Activated CD8-positive, alpha-beta memory T cell treated with anti-CD3 and anti-CD28 coated beads, Interleukin-2, amount 50 U/mL, for 24 hours (primary cell): ENCODE results near the gene THAP9.
"Not testable (repeated sequence)": the region's sequence is repeated elsewhere in the genome, so short reads cannot be mapped to it uniquely, and the experiment has no call there.

Source experiments
- DNase-seq: peaks from one replicate; pipeline ENCODE4 v3.0.0-alpha.2; 2020; ENCODE audit errors: extremely low read depth

The THAP9 gene, protein sequence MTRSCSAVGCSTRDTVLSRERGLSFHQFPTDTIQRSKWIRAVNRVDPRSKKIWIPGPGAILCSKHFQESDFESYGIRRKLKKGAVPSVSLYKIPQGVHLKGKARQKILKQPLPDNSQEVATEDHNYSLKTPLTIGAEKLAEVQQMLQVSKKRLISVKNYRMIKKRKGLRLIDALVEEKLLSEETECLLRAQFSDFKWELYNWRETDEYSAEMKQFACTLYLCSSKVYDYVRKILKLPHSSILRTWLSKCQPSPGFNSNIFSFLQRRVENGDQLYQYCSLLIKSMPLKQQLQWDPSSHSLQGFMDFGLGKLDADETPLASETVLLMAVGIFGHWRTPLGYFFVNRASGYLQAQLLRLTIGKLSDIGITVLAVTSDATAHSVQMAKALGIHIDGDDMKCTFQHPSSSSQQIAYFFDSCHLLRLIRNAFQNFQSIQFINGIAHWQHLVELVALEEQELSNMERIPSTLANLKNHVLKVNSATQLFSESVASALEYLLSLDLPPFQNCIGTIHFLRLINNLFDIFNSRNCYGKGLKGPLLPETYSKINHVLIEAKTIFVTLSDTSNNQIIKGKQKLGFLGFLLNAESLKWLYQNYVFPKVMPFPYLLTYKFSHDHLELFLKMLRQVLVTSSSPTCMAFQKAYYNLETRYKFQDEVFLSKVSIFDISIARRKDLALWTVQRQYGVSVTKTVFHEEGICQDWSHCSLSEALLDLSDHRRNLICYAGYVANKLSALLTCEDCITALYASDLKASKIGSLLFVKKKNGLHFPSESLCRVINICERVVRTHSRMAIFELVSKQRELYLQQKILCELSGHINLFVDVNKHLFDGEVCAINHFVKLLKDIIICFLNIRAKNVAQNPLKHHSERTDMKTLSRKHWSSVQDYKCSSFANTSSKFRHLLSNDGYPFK

GRCh38 chr4:82900411-82901182, at the start of gene THAP9:
Gene THAP9 (plus strand): TSS chr4:82900735. CDS start chr4:82900803, 68 bp downstream.
- peak; percentile 97 for DNase-seq

DNA sequence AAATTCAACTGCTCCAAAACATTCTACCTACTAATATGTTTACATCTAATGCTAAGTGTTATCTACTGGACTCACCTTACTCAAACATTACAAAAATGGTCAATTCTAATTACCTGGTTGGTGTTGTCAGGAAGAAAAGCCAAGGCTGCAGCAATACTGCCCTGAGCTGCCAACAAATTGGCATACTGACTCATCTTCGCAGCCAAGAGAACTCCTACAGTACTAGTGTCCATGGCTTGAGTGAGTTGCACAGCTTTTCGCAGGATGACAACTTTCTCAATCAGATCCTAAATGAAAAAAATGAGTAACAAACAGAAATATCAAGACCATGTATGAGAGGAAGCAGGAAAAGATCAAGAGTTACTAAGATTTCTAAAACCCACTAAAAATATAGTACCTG, 49.2 kb upstream of the THAP9 start:
- DNase-seq: no peak

DNA sequence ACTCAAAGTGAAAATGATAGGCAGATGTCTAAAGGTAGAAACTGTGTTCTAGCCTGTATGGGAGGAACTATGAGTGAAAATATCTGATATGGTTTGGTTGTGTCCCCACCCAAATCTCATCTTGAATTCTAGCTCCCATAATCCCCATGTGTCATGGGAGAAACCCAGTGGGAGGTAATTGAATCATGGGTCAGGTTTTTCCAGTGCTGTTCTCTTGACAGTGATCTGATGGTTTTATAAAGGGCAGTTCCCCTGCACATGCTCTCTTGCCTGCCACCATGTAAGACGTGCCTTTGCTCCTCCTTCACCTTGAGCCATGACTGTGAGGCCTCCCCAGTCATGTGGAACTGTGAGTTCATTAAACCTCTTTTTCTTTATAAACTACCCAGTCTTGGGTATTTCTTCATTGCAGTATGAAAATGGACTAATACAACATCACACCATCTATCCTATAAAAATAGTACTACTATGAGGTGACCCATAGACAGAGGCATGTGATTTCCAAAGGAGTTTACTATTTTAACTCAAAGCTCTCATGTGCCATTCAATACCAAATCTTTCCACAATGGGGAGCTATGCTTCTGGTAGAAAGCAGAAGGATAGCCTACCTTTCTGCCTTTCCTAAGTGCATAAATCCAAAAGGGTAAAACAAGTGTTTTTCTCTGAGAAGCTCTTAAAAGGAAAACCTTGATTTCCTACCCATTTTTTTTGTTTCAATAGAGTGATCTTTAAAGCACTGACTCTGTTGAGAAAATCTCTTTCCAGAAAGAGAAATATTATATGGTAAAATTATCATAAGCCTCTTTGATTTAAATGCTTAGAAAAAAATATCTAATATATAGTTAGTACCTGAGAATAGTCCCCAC, 48.4 kb upstream of the THAP9 start:
- no peak for DNase-seq

DNA sequence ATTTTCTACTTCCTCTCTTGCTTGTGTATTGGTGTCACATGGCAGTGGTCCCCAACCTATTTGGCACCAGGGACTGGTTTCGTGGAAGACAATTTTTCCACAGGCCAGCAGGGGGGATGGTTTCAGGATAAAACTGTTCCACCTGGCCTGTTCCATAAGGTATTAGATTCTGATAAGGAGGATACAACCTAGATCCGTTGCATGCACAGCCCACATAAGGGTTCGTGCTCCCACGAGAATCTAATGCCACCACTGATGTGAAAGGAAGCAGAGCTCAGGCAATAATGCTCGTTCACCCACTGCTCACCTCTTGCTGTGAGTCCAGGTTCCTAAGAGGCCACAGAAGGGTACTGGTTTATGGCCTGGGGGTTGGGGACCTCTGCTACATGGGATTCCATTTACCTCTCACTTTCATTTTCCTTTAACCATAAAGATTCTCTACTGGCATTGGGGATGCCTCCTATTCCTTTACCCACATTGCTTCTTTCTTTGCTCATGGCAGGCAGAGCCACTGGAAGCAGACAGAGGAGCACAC, 47.7 kb upstream of the THAP9 start:
- DNase-seq: no peak

GRCh38 chr4:82860487-82860886, 40.0 kb upstream of the THAP9 start:
- DNase-seq: not testable (repeated sequence)

- no peak for DNase-seq
Observed at GRCh38 chr4:82861529-82861928, 39.0 kb upstream of the THAP9 start.

DNA sequence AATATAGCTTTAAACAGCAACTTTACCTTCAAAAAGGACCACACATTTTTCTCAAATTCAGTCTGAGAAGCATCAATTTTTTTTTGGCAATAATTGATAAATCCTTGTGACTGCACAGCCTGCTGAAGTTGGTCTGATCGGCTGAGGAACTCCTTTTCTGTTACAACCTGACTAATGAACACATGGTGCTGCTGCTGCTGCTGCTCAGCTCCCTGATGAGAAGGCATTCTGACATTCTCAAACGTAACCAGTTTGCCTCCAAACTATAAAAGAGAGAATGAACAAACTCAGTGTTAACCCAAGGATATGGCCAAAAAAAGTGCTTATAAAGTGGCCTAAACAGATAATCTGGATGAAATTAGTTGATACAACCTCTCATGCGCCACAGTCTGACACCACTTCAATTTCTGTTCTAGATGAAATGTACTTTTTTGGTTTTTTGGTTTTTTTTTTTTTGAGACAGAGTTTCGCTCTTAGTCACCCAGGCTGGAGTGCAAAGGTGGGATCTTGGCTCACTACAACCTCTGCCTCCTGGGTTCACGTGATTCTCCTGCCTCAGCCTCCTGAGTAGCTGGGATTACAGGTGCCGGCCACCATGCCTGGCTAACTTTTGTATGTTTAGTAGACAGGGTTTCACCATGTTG, 36.1 kb upstream of the THAP9 start:
- DNase-seq: no peak

- no peak for DNase-seq
Observed at GRCh38 chr4:82865592-82865991, 34.9 kb upstream of the THAP9 start.

GRCh38 chr4:82866033-82866432, 34.5 kb upstream of the THAP9 start:
- not testable (repeated sequence) for DNase-seq

- DNase-seq: no peak
Observed at GRCh38 chr4:82866706-82867385, 33.7 kb upstream of the THAP9 start.

DNA sequence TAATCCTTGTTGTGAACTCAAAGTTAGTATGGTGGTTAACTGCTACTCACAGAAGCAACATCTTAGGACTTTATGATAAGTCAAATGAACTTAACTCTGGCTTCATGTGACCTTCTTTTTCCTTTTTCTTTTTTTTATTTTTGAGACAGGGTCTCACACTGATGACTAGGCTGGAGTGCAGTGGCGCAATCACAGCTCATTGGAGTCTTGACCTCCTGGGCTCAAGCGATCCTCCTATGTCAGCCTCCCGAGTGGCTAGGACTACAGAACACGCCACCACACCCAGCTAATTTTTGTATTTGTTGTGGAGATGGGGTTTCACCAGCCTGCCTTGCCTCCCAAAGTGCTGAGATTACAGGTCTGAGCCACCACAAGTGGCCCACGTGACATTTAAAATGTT, 32.0 kb upstream of the THAP9 start:
- DNase-seq: no peak

GRCh38 chr4:82885410-82885809, 15.1 kb upstream of the THAP9 start:
- DNase-seq: no peak

GRCh38 chr4:82886147-82886942, 14.2 kb upstream of the THAP9 start:
- no peak for DNase-seq

DNA sequence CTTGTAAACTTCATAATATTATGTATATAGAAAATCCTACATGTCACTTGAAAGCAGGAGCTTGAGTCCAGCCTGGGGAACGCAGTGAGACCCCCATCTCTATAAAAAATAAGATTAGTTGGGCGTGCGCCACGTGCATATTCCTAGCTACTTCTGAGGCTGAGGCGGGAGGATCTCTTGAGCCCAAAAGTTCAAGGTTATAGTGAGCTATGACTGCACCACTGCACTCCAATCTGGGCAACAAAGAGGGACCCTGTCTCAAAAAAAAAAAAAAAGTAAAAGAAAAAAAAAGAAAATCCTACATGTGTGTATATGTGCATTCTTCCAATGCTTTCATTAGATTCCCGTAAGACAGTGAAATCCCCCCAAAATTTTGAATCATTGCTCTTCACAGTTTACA, 11.2 kb upstream of the THAP9 start:
- no peak for DNase-seq

DNA sequence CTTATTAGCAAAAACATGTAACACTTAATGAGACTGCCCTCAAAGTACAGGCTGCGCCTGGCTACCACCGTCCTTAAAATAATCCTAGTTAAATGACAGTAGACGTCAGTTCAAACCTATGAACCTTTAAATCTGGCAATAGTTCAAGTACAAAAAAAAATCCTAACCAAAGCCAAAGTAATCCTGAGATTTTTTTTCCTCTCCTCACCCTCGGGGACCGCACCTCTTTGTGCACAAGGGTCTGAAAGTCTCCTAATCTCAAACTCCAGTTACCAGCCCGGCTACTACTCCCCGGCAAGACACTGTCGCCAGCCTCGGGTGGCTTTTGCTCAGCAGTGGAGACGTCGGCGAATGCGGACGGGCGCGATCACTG, 10.0 kb upstream of the THAP9 start:
- DNase-seq: no peak

GRCh38 chr4:82890901-82891706, 9.4 kb upstream of the THAP9 start, which contains the start of gene SEC31A:
Gene SEC31A (minus strand): TSS chr4:82891153. CDS start chr4:82881936, 9,217 bp downstream.
- DNase-seq: peak; percentile 91

DNA sequence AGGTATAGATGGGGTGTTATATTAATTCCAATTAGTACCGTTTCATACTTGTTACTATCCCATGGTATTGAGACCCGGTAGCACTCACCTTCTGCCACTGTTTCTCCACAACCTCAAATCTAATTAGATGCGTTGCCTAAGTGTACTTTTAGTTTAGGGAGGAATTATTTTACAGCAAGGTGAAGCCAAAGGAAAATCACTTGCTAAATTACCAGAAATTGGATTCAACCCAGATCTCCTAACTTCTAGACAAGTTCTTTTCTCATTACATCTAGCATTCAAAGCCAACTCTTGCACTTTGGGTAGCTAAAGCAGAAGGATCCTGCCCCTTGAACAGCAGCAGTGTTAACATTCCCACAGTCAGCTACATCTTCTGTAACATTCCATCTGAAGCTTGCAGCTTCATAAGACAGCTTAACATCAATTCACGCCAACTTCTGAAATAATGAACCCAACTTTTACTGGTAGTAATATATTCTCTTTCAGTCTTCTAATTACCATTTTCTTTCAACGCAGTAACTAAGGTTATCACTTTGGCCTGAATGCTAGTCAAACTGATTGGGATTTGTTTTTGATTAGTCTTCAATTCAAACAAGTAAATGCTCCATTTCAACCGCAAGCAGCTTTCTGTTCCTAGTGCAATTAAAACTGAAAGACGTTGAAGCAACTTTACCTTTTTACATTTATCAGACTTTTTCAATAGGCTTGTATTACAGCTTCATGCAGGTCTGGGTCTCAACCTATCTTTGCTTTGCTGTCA, 8.6 kb upstream of the THAP9 start:
- DNase-seq: no peak
